GM19240 (cell line): ENCODE measurements around the gene C19orf44.

Experiments
- DNase-seq: peaks from one replicate; pipeline ENCODE4 v3.0.0; 2011; ENCODE audit warnings: low spot score; ENCODE audit not compliant: insufficient read length

Gene C19orf44

GRCh38 chr19:16516923-16517610 lies 20.9 kb downstream of the C19orf44 start:
- DNase-seq, result no peak

GRCh38 chr19:16518061-16518460 lies 21.9 kb downstream of the C19orf44 start:
- no peak for DNase-seq

- DNase-seq, result no peak
These were observed 22.5 kb downstream of the C19orf44 start for GRCh38 chr19:16518483-16519229.

- no peak for DNase-seq
These were observed 23.1 kb downstream of the C19orf44 start for GRCh38 chr19:16519230-16519687.

- DNase-seq, result no peak
These were observed 24.1 kb downstream of the C19orf44 start for GRCh38 chr19:16520074-16520973.

GRCh38 chr19:16520986-16521624 lies 24.9 kb downstream of the C19orf44 start:
- no peak for DNase-seq

- DNase-seq, result no peak
These were observed 25.6 kb downstream of the C19orf44 start for GRCh38 chr19:16521715-16522289.

- DNase-seq, result no peak
These were observed 26.6 kb downstream of the C19orf44 start for GRCh38 chr19:16522559-16523377.

GRCh38 chr19:16524991-16525734 lies 29.0 kb downstream of the C19orf44 start:
- DNase-seq, result no peak

GRCh38 chr19:16525751-16526481 lies 29.7 kb downstream of the C19orf44 start:
- DNase-seq, result no peak

- no peak for DNase-seq
These were observed 31.2 kb downstream of the C19orf44 start for GRCh38 chr19:16527334-16527935.

- DNase-seq, result no peak
These were observed 31.9 kb downstream of the C19orf44 start for GRCh38 chr19:16527971-16528521.

GRCh38 chr19:16529466-16530144 lies 33.4 kb downstream of the C19orf44 start:
- no peak for DNase-seq

- DNase-seq, result no peak
These were observed 34.6 kb downstream of the C19orf44 start for GRCh38 chr19:16530540-16531379.

- no peak for DNase-seq
These were observed 35.1 kb downstream of the C19orf44 start for GRCh38 chr19:16531380-16531669.

- no peak for DNase-seq
These were observed 36.4 kb downstream of the C19orf44 start for GRCh38 chr19:16532440-16533234.
